ENCODE measurements around the gene SBF2. TPM values are rescaled to one million over a fixed set of nuclear protein-coding genes. Genes with fewer than 3 reads are reported as not detected.

Gene SBF2
- total RNA-seq, 2 donors from 2014 or later: 53.8 to 60.8 TPM

GRCh38 chr11:10305964-10306918 lies 12.2 kb upstream of the SBF2 start:
- TF ChIP-seq, protein P1, sequence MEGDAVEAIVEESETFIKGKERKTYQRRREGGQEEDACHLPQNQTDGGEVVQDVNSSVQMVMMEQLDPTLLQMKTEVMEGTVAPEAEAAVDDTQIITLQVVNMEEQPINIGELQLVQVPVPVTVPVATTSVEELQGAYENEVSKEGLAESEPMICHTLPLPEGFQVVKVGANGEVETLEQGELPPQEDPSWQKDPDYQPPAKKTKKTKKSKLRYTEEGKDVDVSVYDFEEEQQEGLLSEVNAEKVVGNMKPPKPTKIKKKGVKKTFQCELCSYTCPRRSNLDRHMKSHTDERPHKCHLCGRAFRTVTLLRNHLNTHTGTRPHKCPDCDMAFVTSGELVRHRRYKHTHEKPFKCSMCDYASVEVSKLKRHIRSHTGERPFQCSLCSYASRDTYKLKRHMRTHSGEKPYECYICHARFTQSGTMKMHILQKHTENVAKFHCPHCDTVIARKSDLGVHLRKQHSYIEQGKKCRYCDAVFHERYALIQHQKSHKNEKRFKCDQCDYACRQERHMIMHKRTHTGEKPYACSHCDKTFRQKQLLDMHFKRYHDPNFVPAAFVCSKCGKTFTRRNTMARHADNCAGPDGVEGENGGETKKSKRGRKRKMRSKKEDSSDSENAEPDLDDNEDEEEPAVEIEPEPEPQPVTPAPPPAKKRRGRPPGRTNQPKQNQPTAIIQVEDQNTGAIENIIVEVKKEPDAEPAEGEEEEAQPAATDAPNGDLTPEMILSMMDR (IDR thresholded peaks at IDR 0.05): no peak
- Histone ChIP-seq H3K36me3 (no peaks in the 10 kb centered on the region), H3K4me1 (ENCODE audit: control insufficient read depth in 1 of 2, low read depth in 2 of 2) (peaks cover 12 to 65% of the 10 kb centered on the region in 2 donors), H3K4me3 (peak overlapping the region; percentile 90), H3K9me3 (no peaks in the 10 kb centered on the region), H3K27ac (peak overlapping the region in 1 of 2 donors; percentile 56), H3K27me3 (replicated peaks; ENCODE audit: insufficient read depth) (no peaks in the 10 kb centered on the region)
- DNase-seq (ENCODE audit: low spot score) (no peak), ATAC-seq (ENCODE audit: insufficient number of reproducible peaks, low FRiP score, low read depth) (no peak)

DNA sequence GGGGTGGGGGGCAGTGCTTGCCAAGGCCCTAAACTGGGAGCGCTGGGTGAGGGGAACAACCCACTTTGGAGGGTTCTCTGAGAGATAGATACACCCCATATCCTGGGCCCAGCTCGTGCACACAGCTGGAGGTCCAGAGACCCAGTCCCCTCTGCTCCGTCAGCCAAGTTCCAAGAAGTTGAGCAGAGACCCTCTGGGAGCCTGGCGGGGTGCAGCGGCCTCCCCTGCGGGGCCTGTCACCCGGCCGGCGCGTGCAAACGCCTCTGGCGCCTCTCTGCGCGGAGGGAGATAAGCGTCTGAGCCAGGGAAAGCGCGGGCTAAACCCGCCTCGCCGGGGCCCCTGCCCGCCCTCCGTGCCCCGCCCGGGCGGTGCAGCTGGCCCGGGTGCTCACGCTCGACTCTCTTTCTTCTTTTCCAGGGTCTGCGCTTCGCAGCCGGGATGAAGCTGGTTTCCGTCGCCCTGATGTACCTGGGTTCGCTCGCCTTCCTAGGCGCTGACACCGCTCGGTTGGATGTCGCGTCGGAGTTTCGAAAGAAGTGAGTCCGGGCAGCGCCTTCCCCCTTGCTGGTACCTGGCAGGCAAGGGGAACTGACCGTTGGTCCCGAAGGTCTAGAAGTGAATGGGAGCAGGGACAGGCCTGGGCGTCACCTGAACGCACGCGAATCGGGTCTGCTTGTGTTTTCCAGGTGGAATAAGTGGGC lies 11.4 kb upstream of the SBF2 start:
- Histone ChIP-seq H3K4me1 (ENCODE audit: control insufficient read depth in 1 of 2, low read depth in 2 of 2) (peaks cover 12 to 65% of the 10 kb centered on the region in 2 donors), H3K9me3 (no peaks in the 10 kb centered on the region), H3K4me3 (peak overlapping the region; percentile 90), H3K27ac (peak overlapping the region; percentile 46 to 56), H3K36me3 (no peaks in the 10 kb centered on the region), H3K27me3 (replicated peaks; ENCODE audit: insufficient read depth) (no peaks in the 10 kb centered on the region)
- TF ChIP-seq, protein P1 (IDR thresholded peaks at IDR 0.05): no peak
- DNase-seq (ENCODE audit: low spot score) (no peak), ATAC-seq (ENCODE audit: insufficient number of reproducible peaks, low FRiP score, low read depth) (no peak)

GRCh38 chr11:10304495-10305261 lies 10.7 kb upstream of the SBF2 start, which contains the start of gene ADM:
Gene ADM (plus strand): TSS chr11:10305073. CDS start chr11:10305701, 628 bp downstream.
- ATAC-seq (ENCODE audit: insufficient number of reproducible peaks, low FRiP score, low read depth) (peak; percentile 34), DNase-seq (ENCODE audit: low spot score) (peak; percentile 64)
- Histone ChIP-seq H3K27me3 (replicated peaks; ENCODE audit: insufficient read depth) (no peaks in the 10 kb centered on the region), H3K36me3 (no peaks in the 10 kb centered on the region), H3K4me1 (ENCODE audit: control insufficient read depth in 1 of 2, low read depth in 2 of 2) (peaks cover 12 to 64% of the 10 kb centered on the region in 2 donors), H3K9me3 (no peaks in the 10 kb centered on the region), H3K4me3 (peak within 1 kb of the TSS; percentile 90), H3K27ac (peak within 1 kb of the TSS; percentile 46 to 77)
- TF ChIP-seq, protein P1 (IDR thresholded peaks at IDR 0.05): peak; percentile 60

DNA sequence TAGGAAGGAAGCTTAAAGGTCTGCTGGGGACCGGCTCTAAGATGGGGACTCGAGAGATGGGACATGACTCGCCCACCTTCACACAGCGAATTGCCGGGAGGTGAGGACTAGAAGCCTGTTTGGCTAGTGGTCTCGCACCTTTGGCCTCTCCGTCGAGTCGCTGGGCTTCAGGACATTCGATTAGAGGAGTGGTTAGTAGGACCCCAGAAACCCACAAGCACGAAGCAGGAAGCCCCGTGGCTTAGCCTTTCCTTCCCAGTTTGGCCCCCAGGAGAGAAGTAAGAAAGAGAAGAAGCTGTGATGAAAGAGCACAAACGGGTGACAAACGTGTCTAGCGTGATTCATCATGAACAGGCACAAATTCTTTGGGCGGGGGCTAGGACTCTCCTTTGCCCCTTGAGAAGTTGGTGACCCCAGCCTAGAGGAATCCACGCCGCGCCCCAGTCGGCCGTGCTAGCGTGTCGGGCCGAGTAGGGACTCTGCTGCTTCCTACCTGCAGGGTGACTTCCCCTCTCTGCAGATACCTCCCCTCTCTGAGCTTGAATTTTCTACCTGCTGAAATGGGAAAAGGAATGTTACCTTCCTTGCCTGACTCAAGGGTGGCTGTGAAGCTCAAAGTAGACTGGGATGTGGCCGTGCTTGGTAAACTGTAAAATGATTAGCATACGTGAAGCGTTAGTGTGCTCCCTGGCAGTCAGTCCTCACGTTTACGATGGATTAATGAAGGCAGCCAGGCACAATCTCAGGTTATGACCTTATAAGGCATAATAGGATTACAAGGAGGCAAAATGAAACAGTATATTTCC lies 9.7 kb upstream of the SBF2 start:
- TF ChIP-seq, protein P1 (IDR thresholded peaks at IDR 0.05): no peak
- Histone ChIP-seq H3K36me3 (no peaks in the 10 kb centered on the region), H3K9me3 (no peaks in the 10 kb centered on the region), H3K4me3 (peak overlapping the region; percentile 90), H3K4me1 (ENCODE audit: control insufficient read depth in 1 of 2, low read depth in 2 of 2) (peaks cover 12 to 55% of the 10 kb centered on the region in 2 donors), H3K27ac (peak overlapping the region; percentile 77), H3K27me3 (replicated peaks; ENCODE audit: insufficient read depth) (no peaks in the 10 kb centered on the region)
- DNase-seq (ENCODE audit: low spot score): no peak
- ATAC-seq (ENCODE audit: insufficient number of reproducible peaks, low FRiP score, low read depth): no peak
